ENCODE results near the gene OR6C74.

The OR6C74 gene

GRCh38 chr12:55244309-55244708 lies at the start of gene OR6C74:
Gene OR6C74, plus strand, starts transcription at chr12:55244609. Its CDS starts 2,679 bp downstream, at chr12:55247288.
- no peak for DNase-seq (ENCODE audit: low spot score)

GRCh38 chr12:55220725-55221124 lies 23.7 kb upstream of the OR6C74 start, which contains the start of gene OR10A7:
Gene OR10A7, plus strand, starts transcription at chr12:55221025. Its CDS starts 0 bp downstream, at chr12:55221025.
- DNase-seq (ENCODE audit: low spot score): no peak

GRCh38 chr12:55226523-55226922 lies 17.9 kb upstream of the OR6C74 start:
- no peak for DNase-seq (ENCODE audit: low spot score)

- no peak for DNase-seq (ENCODE audit: low spot score)
These were observed 16.8 kb upstream of the OR6C74 start for GRCh38 chr12:55227643-55228042.

- DNase-seq (ENCODE audit: low spot score): no peak
These were observed 1.8 kb downstream of the OR6C74 start for GRCh38 chr12:55246159-55246558.

GRCh38 chr12:55250944-55251343 lies 6.5 kb downstream of the OR6C74 start:
- no peak for DNase-seq (ENCODE audit: low spot score)

GRCh38 chr12:55253281-55253680 lies 8.9 kb downstream of the OR6C74 start:
- no peak for DNase-seq (ENCODE audit: low spot score)

- DNase-seq (ENCODE audit: low spot score): no peak
These were observed 12.4 kb downstream of the OR6C74 start for GRCh38 chr12:55256831-55257230.

- DNase-seq (ENCODE audit: low spot score): no peak
These were observed 13.9 kb downstream of the OR6C74 start for GRCh38 chr12:55258303-55258702.

GRCh38 chr12:55280991-55281390 lies 36.6 kb downstream of the OR6C74 start:
- no peak for DNase-seq (ENCODE audit: low spot score)

GRCh38 chr12:55289999-55290398 lies 45.6 kb downstream of the OR6C74 start:
- no peak for DNase-seq (ENCODE audit: low spot score)
